Thyroid gland (tissue), 4 donors: Measurements from ENCODE around the gene NCBP3. TPM values are rescaled to one million over a fixed set of nuclear protein-coding genes. Genes with fewer than 3 reads are reported as not detected.
A peak's percentile ranks its signal among the peaks of the same experiment; 100 is the strongest.

Source experiments
- DNase-seq, 2 donors: peaks; one replicate each; pipeline ENCODE4 v3.0.0-alpha.2; 2019
- H3K27ac ChIP-seq, 3 donors: fragments of 200-600 bp; sonication (generic); 1 replicate in 2 of 3; 2 replicates in 1 of 3; pipeline ENCODE4 v1.5.1; 2016 to 2019; ENCODE audit warnings: mild to moderate bottlenecking in 1 of 3, moderate library complexity in 1 of 3
- H3K27me3 ChIP-seq: fragments of 200-600 bp; sonication (generic); one replicate; pipeline ENCODE4 v1.5.1; 2019
- H3K36me3 ChIP-seq, 2 donors: fragments of 200-600 bp; sonication (generic); one replicate each; pipeline ENCODE4 v1.5.1; 2016 to 2019
- H3K4me1 ChIP-seq, 2 donors: fragments of 200-600 bp; sonication (generic); one replicate each; pipeline ENCODE4 v1.5.1; 2017 to 2019
- H3K4me3 ChIP-seq, 3 donors: fragments of 200-600 bp; sonication (generic); replicated peaks in 1 of 3; 1 replicate in 2 of 3; 2 replicates in 1 of 3; pipeline ENCODE4 v1.5.1; 2016; ENCODE audit warnings: mild to moderate bottlenecking in 1 of 3
- H3K9me3 ChIP-seq: fragments of 200-600 bp; sonication (generic); one replicate; pipeline ENCODE4 v1.5.1; 2017
- CTCF ChIP-seq, 6 experiments: fragments of 200-600 bp in 3 of 6; fragments of 450-650 bp in 3 of 6; sonication (generic) in 3 of 6; IDR thresholded peaks; one replicate each; pipeline ENCODE4 v1.5.1; 2016 to 2019; ENCODE audit warnings: antibody characterized with exemption in 6 of 6, mild to moderate bottlenecking in 2 of 6, inconsistent platforms in 1 of 6, moderate library complexity in 1 of 6
- POLR2A ChIP-seq, 2 donors: fragments of 450-650 bp; IDR thresholded peaks; one replicate each; pipeline ENCODE4 v1.6.1; 2017; ENCODE audit warnings: antibody characterized with exemption in 2 of 2, mild to moderate bottlenecking in 2 of 2, moderate library complexity in 1 of 2
- WGBS, 2 donors: methylation state at CpG; one replicate each; pipeline ENCODE4 v1.1.5; 2017; 5-methylcytosine and 5-hydroxymethylcytosine counted together
- intact Hi-C: fragments of 100-400 bp; cut with DNase I; formaldehyde crosslinking; loops from one replicate; pipeline ENCODE4 v1.15.1; 2023
- total RNA-seq, 4 donors: library from RNA; depleted of rRNA; stranded (reverse); fragments of >200 nt; gene quantifications; one replicate each; pipeline ENCODE4 v1.2.3, GENCODE V29; 2016

The NCBP3 gene
- total RNA-seq, 4 donors from 2014 or later: 28.4 to 265 (median 36.1) TPM

- peaks cover 0 to 19% of the 10 kb centered on the region in 2 donors for H3K36me3 ChIP-seq
- no peak for DNase-seq
Measured at GRCh38 chr17:3843935-3844516, 2.0 kb downstream of the NCBP3 start.

DNA sequence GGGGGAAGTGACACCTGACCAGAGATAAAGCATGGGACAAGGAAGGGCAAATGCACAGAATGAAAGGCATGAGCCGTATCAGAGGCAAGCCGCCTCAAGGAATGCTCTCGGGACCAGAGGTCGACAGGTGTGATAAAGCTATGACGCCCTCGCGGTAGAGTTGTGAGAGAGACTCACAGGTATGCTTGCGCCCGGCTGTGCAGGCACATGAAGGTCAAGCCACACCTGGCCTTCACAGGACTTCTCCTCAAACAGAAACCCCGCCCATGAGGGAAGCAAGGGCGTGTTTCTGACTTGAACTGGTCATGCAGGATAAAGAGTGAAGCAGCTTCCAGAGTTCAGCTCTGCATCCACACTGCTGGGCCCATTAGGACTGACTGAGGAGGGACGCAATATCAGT is 7.8 kb downstream of the NCBP3 start:
- H3K27ac ChIP-seq: no peak overlapping the region
- no peak for TF ChIP-seq CTCF (IDR thresholded peaks at IDR 0.05)
- TF ChIP-seq POLR2A (IDR thresholded peaks at IDR 0.05): no peak
- intact Hi-C loops: no loop called here
- H3K4me1 ChIP-seq: no peaks in the 10 kb centered on the region
- no peak for DNase-seq
- peaks cover 11 to 44% of the 10 kb centered on the region in 2 donors for H3K36me3 ChIP-seq
- no peaks in the 10 kb centered on the region for H3K9me3 ChIP-seq
- H3K4me3 ChIP-seq: no peak overlapping the region
- no peaks in the 10 kb centered on the region for H3K27me3 ChIP-seq
- 90 to 91% methylated on average over 12 of the region's 12 CpGs for WGBS, 2 donors

More at GRCh38 chr17:3843935-3844516, 2.0 kb downstream of the NCBP3 start:
- Histone ChIP-seq H3K4me3 (no peak overlapping the region), H3K27ac (no peak overlapping the region), H3K4me1 (peaks cover 10 to 11% of the 10 kb centered on the region in 2 donors), H3K27me3 (no peaks in the 10 kb centered on the region), H3K9me3 (no peaks in the 10 kb centered on the region)
- WGBS, 2 donors: 31 to 47% methylated on average over 3 of the region's 3 CpGs
- intact Hi-C loops: no loop called here
- TF ChIP-seq CTCF (IDR thresholded peaks at IDR 0.05) (peak in 3 of 6 experiments; percentile 6 to 38 (median 30)), POLR2A (IDR thresholded peaks at IDR 0.05) (no peak)

- 87 to 95% methylated on average over 10 of the region's 10 CpGs for WGBS, 2 donors
- H3K9me3 ChIP-seq: no peaks in the 10 kb centered on the region
- H3K4me3 ChIP-seq: no peak overlapping the region
- no peaks in the 10 kb centered on the region for H3K27me3 ChIP-seq
- intact Hi-C loops: no loop called here
- no peak overlapping the region for H3K27ac ChIP-seq
- no peaks in the 10 kb centered on the region for H3K4me1 ChIP-seq
- TF ChIP-seq POLR2A (IDR thresholded peaks at IDR 0.05) (no peak), CTCF (IDR thresholded peaks at IDR 0.05) (no peak)
- no peak for DNase-seq
- peaks cover 11 to 34% of the 10 kb centered on the region in 2 donors for H3K36me3 ChIP-seq
Measured at GRCh38 chr17:3836551-3836950, 9.5 kb downstream of the NCBP3 start.

- intact Hi-C loops: no loop called here
- H3K27ac ChIP-seq: no peak overlapping the region
- no peaks in the 10 kb centered on the region for H3K27me3 ChIP-seq
- no peak for TF ChIP-seq CTCF (IDR thresholded peaks at IDR 0.05)
- 85 to 88% methylated on average over 14 of the region's 14 CpGs for WGBS, 2 donors
- no peaks in the 10 kb centered on the region for H3K4me1 ChIP-seq
- peaks cover 11 to 34% of the 10 kb centered on the region in 2 donors for H3K36me3 ChIP-seq
- no peak for DNase-seq
- no peak overlapping the region for H3K4me3 ChIP-seq
- H3K9me3 ChIP-seq: no peaks in the 10 kb centered on the region
Measured at GRCh38 chr17:3835410-3836229, 10.4 kb downstream of the NCBP3 start.

- DNase-seq: no peak
- intact Hi-C loops: no loop called here
- Histone ChIP-seq H3K4me1 (no peaks in the 10 kb centered on the region), H3K4me3 (no peak overlapping the region), H3K27me3 (no peaks in the 10 kb centered on the region), H3K9me3 (no peaks in the 10 kb centered on the region), H3K36me3 (peaks cover 11 to 32% of the 10 kb centered on the region in 2 donors), H3K27ac (no peak overlapping the region)
- TF ChIP-seq POLR2A (IDR thresholded peaks at IDR 0.05): no peak
- TF ChIP-seq CTCF (IDR thresholded peaks at IDR 0.05): no peak
- WGBS, 2 donors: 93 to 94% methylated on average over 4 of the region's 4 CpGs
Measured at GRCh38 chr17:3834811-3835210, 11.2 kb downstream of the NCBP3 start.
